GM15510 (cell line): Measurements from ENCODE around the gene ZNF853.

Source experiments
- POLR2A ChIP-seq: IDR thresholded peaks from 3 replicates; pipeline ENCODE4 v1.6.1; 2011; ENCODE audit warnings: borderline replicate concordance; ENCODE audit not compliant: insufficient read length; ENCODE audit errors: extremely low read depth

Gene ZNF853

DNA sequence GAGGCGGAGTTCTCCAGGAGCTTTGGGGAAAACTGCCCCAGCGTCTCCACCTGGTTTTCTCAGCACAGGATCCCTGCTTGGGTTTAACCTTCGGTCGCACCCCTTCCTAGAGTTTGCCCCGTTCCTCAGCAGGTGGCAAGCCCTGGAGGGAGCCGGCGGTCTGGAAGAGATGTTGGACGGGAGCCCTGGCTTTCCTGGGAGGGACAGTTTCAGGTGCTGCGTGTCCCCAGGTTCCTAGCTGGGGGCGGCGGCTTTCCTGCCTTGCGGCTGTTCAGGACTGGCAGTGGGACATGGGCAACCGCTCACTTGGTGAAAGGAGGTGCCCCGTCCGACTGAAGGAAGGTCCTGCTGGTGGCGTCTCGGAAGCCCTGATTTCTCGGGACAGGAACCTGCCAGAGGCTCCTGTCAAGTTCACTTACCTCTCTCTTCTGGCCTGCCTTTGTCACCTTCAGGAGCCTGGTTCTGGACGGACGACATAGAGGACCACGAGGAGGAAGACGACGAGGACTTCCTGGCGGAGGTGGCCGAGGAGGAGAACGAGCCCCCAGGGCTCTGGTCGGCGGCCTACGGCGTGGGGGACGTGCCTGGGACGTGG, 36.5 kb downstream of the ZNF853 start:
- no peak for TF ChIP-seq POLR2A

DNA sequence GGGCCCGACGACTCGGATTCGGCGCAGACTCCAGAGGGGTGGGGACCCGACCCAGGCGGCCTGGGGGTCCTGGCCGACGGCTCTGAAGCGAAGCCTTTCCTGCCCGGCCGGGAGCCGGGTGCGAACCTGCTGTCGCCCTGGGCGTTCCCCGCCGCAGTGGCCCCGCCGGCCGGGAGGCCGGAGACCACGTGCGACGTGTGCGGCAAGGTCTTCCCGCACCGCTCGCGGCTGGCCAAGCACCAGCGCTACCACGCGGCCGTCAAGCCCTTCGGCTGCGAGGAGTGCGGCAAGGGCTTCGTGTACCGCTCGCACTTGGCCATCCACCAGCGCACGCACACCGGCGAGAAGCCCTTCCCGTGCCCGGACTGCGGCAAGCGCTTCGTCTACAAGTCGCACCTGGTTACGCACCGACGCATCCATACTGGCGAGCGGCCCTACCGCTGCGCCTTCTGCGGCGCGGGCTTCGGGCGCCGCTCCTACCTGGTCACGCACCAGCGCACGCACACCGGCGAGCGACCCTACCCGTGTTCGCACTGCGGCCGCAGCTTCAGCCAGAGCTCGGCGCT, 37.1 kb downstream of the ZNF853 start:
- TF ChIP-seq POLR2A: no peak

DNA sequence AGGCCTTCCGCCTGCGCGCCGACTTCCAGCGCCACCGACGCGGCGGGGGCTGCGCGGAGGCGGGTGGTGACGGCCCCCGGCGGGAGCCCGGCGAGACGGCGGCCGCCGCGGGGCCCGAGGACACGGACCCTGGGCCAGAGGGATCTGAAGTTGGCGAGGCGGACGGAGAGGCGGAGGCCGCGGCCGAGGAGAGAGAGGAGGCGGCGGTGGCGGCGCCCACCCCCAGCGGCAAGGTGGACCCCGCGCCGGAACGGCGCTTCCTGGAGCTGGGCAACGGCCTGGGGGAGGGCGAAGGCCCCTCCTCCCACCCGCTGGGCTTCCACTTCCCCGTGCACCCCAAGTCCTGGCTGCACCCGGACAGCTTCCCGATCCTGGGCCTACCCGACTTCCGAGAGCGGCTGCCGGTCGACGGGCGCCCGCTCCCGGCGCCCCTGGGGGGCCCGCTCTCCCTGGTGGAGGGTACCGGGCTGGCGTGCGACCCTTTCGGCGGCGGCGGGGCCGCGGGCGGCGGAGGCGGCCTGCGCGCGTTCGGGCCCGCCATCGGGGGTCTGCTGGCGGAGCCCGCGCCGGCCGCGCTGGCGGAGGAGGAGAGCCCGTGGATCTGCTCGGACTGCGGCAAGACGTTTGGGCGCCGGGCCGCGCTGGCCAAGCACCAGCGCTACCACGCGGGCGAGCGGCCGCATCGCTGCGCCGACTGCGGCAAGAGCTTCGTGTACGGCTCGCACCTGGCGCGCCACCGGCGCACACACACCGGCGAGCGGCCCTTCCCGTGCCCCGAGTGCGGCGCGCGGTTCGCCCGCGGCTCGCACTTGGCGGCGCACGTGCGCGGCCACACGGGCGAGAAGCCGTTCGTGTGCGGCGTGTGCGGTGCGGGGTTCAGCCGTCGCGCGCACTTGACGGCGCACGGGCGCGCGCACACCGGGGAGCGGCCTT, 37.9 kb downstream of the ZNF853 start:
- no peak for TF ChIP-seq POLR2A

DNA sequence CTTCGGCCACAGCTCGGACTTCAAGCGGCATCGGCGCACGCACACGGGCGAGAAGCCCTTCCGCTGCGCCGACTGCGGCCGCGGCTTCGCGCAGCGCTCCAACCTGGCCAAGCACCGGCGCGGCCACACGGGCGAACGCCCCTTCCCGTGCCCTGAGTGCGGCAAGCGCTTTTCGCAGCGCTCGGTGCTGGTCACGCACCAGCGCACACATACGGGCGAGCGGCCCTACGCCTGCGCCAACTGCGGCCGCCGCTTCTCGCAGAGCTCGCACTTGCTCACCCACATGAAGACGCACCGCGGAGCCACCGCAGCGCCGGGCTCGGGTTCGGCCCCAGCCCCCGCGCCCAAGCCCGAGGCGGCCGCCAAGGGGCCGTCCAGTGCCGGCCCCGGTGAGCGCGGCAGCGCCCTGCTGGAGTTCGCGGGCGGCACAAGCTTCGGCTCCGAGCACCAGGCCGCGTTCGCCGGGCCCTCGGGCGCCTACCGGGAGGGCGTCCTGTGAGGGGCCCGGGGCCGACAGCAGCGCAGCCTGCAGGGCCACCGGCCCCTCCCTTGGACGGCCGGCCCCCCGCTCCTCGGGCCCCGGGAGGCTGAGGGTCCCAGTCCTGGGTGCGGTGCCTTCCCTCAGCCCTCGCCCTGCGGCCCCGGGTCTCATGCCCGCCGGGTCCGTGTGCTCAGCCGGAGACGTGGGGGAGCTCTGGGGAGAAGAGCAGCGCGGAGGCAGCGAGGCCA, 38.9 kb downstream of the ZNF853 start:
- TF ChIP-seq POLR2A: no peak

DNA sequence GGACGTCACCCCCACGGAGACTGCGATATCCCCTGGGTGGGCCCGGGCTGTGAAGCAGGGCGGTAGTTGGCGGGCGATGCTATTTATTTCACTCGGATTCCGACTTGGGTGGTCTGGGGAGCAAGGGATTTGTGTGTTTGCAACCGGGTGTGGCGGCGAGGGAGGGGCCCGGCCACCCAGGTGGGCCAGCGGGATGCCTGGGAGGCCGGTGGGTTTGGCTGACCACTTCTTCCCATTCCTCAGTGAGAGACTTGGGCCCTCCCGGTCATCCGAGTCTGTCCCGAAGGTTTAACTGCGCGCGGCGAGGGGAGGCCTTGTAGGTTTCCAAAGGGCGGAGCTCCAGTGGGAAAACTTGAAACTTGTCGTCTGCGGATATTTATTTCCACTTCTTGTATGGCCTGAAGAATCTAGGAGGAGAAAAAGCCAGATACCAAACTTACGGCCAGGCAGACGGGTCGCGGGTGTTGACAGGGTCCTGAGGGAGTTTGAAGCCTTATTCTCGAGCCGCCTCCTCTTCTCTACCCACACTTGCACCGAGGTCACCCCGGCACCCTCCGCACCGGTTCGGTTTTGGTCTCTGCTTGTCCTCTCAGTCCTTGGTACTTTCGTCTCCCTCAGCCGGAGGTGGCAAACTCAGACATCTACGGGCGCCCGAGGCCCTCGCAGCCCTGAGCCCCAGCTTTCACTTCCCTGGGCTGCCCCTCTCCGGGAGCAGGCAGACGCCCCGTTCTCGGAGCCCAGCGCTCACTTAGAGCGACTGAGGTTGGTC, 39.6 kb downstream of the ZNF853 start:
- no peak for TF ChIP-seq POLR2A

DNA sequence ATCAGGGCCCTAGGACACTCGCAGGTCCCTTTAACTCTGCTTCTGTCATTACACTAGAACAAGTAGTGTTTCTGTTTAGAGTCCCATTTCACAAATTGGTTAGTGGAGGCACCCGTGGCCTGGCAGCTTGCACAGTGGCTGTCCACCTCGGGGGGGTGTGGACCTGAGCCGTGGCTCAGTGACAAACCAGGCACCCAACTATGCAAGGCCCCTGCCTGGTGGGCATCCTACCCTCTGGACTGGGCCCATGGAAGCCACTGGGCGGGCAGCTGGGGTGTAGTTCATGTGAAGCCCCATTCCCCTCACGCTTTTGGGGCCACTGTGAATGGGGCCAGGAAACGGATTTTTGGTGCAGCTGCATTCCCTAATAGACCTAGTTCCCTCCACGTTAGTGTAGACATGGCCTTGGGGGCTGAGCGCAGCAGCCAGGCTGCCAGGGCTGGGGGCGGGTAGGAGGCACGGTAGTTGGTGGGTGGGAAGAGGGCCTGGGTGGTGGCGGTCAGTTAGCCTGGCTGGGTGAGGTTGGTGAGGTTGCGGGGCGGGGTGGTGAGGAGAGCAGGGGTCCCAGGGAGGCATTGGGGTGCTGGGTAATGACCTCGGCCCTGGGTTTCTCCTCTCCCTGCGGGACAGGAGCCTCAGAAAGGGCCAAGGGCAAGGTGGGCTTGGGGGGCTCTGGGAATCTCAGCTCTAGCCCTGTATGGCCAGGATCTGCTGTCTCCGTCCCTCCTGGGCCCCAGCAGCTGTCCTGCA, 40.4 kb downstream of the ZNF853 start:
- no peak for TF ChIP-seq POLR2A

DNA sequence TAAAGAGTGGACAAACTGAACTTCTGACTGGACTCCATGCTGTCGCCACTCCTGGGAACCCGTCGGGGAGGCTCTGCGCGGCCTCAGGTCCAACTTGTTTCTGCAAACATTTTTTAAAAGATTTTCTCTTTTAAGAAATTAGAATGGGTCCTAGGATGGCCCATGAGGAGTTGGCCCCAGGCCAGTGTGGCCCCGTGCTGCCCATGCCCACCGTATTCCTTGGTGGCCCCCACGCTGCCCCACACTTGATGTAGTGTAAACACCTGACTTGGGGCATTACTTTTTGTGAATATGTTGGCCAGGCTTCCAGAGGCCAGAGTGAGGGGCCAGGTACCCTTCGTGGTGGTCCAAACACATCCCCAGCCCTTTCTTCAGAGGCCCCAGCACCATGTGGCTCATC, 41.0 kb downstream of the ZNF853 start:
- no peak for TF ChIP-seq POLR2A

DNA sequence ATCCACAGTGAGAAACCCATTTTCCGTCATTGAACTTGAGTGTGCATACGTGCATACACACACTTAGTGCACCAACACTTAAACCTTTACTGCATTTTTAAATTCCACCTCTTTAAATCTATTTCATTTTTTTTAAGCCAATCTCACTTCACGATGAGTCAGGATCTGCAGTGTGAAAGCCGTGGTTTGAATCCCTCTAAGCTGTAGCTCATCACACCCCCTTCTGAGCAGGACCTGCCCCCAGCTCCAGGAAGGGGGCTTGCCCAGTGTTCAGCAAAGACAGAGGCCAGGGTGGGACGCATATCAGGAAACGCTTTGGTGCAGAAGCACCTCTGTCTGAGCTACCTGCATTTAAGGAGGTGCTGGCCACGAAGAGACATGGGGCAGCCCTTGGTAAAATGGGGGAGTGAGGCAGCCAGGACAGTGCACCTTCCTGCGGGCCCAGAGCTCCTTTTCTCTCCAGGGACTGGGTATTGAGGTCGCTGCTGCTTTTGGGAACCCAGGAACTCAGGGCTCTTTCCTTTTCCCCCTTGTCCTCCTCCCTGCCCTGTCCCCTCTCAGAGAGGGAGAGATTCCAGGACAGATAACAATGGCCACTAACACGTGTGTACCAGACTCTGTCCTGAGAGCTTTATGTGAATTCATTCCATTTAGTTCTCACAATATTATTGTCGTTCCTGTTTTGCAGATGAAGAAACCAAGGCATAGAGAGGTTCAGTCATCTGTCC, 43.4 kb downstream of the ZNF853 start:
- no peak for TF ChIP-seq POLR2A
